ENCODE measurements around the gene SPPL3. TPM values are rescaled to one million over a fixed set of nuclear protein-coding genes. Genes with fewer than 3 reads are reported as not detected.
A peak's percentile ranks its signal among the peaks of the same experiment; 100 is the strongest.

Gene SPPL3
- total and polyA plus RNA-seq, 2 donors from 2014 or later, result 23.8 to 51.9 TPM

DNA sequence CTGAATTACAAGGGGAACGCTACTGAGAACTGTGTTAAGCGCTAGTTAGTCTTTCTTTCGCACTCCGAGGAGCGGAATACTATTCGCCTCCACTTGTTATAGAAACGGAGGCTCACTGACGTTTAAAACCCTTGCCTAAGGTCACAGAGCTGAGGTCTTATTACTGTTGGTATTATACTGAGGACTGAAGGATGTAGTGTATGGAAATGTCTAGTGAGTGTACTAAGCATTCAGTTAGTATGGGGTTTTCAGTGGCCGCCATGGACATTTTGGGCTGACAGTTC is 177.7 kb downstream of the SPPL3 start:
- Histone ChIP-seq H3K9ac (ENCODE audit: low read length in 3 of 3) (peak overlapping the region in 1 of 3 donors; percentile 87), H3K27ac (ENCODE audit: low read depth in 2 of 2, low read length in 2 of 2) (peak overlapping the region; percentile 11 to 70), H3K27me3 (ENCODE audit: control insufficient read depth, insufficient read depth, low read length) (no peaks in the 10 kb centered on the region), H3K4me3 (ENCODE audit: low read length in 3 of 3) (peak overlapping the region in 2 of 3 donors; percentile 48 to 82), H3K36me3 (ENCODE audit: control insufficient read depth in 2 of 3, insufficient read depth in 3 of 3, low read length in 3 of 3) (peaks cover 2 to 23% (median 16%) of the 10 kb centered on the region in 3 donors), H3K4me1 (ENCODE audit: control insufficient read depth in 2 of 3, insufficient read depth in 2 of 3, low read depth in 1 of 3, low read length in 3 of 3) (peaks cover 0 to 11% (median 10%) of the 10 kb centered on the region in 3 donors), H3K9me3 (ENCODE audit: control insufficient read depth in 2 of 3, insufficient read depth in 1 of 3, low read length in 3 of 3) (no peaks in the 10 kb centered on the region)
- intact Hi-C loops (cut with DNase I), result no loop called here
- no peak for FAIRE-seq
- DNase-seq, result no peak
- TF ChIP-seq, protein P1, sequence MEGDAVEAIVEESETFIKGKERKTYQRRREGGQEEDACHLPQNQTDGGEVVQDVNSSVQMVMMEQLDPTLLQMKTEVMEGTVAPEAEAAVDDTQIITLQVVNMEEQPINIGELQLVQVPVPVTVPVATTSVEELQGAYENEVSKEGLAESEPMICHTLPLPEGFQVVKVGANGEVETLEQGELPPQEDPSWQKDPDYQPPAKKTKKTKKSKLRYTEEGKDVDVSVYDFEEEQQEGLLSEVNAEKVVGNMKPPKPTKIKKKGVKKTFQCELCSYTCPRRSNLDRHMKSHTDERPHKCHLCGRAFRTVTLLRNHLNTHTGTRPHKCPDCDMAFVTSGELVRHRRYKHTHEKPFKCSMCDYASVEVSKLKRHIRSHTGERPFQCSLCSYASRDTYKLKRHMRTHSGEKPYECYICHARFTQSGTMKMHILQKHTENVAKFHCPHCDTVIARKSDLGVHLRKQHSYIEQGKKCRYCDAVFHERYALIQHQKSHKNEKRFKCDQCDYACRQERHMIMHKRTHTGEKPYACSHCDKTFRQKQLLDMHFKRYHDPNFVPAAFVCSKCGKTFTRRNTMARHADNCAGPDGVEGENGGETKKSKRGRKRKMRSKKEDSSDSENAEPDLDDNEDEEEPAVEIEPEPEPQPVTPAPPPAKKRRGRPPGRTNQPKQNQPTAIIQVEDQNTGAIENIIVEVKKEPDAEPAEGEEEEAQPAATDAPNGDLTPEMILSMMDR (IDR thresholded peaks at IDR 0.05; ENCODE audit: borderline replicate concordance, extremely low read depth, insufficient read depth), result no peak

DNA sequence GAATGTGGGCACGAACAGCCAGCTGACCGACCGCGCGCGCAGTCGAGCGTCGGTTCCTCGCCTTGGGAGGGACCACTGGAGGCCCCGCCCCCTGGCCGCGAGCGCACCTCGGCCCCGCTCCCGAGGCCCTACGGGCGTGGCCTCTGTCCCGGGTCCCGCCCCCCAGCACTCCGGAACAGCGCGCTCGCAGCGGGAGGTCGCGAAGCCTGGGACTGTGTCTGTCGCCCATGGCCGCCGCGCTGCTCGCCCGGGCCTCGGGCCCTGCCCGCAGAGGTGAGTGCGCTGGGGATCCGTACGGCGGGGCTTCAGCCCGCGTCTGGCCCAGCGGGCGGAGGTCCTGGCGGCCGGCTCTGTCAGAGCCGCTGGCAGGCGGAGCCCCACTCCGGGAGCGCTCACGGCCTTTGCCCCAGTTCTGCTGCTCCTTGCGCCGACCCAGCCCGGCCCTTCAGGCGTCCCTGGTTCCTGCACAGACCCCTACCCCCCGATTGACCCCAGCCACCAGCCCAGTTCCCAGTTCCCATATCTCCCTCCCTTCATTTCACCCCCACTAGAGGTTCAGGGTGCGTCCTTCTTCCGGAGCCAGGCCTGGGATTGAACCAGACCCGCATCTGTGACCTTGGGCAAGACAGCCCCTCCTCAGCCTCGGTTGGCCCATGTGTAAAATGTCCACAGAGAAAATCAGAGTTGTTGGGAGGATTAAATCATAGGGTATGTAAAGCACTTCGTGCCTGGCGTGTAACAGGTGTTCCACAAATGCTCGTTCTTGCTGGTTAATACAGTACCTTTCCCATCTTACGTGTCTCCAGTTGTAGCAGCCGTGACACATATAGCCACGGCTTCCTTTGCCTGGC is 178.3 kb downstream of the SPPL3 start, which contains the start of gene ACADS:
TSS of gene ACADS (plus strand) at position 168 of the 851 bp plus-strand sequence. CDS start at position 228, 60 bp downstream.
- no peaks in the 10 kb centered on the region for H3K27me3 ChIP-seq (ENCODE audit: control insufficient read depth, insufficient read depth, low read length)
- peaks cover 0 to 11% (median 10%) of the 10 kb centered on the region in 3 donors for H3K4me1 ChIP-seq (ENCODE audit: control insufficient read depth in 2 of 3, insufficient read depth in 2 of 3, low read depth in 1 of 3, low read length in 3 of 3)
- peak within 1 kb of the TSS; percentile 39 to 70 for H3K27ac ChIP-seq (ENCODE audit: low read depth in 2 of 2, low read length in 2 of 2)
- intact Hi-C loops (cut with DNase I), result no loop called here
- H3K36me3 ChIP-seq (ENCODE audit: control insufficient read depth in 2 of 3, insufficient read depth in 3 of 3, low read length in 3 of 3), result peaks cover 2 to 28% (median 21%) of the 10 kb centered on the region in 3 donors
- DNase-seq, result peak; percentile 88 to 96 (median 93)
- peak within 1 kb of the TSS; percentile 48 to 82 (median 53) for H3K4me3 ChIP-seq (ENCODE audit: low read length in 3 of 3)
- H3K9ac ChIP-seq (ENCODE audit: low read length in 3 of 3), result peak within 1 kb of the TSS; percentile 35 to 87 (median 38)
- TF ChIP-seq, protein P1 (IDR thresholded peaks at IDR 0.05; ENCODE audit: borderline replicate concordance, extremely low read depth, insufficient read depth), result no peak
- H3K9me3 ChIP-seq (ENCODE audit: control insufficient read depth in 2 of 3, insufficient read depth in 1 of 3, low read length in 3 of 3), result no peaks in the 10 kb centered on the region
- FAIRE-seq, result no peak

DNA sequence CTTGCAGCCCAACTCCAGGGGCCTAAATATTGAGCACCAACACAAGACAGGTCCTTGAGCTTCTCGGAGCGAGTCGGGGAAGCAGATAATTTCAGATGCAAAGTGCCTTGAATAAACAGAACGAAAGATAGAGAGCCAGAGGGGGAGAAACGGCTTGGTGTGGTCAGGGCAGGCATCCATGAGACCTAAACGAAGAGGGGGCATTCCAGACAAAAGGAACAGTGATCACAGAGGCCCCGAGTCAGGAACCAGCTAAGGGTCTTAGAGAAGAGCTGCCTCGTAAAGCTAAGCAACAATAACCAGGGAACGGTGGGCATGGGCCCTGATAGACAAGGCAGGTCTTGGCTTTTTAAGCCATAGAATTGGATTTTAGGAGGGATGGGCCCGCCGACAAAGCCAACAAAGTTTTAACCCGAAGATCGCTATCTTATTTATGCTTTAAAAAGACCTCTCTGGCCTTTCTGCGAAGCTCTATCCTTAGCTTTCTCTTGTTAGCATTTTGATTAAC is 179.0 kb downstream of the SPPL3 start:
- H3K36me3 ChIP-seq (ENCODE audit: control insufficient read depth in 2 of 3, insufficient read depth in 3 of 3, low read length in 3 of 3), result peaks cover 6 to 30% (median 26%) of the 10 kb centered on the region in 3 donors
- H3K27me3 ChIP-seq (ENCODE audit: control insufficient read depth, insufficient read depth, low read length), result no peaks in the 10 kb centered on the region
- TF ChIP-seq, protein P1 (IDR thresholded peaks at IDR 0.05; ENCODE audit: borderline replicate concordance, extremely low read depth, insufficient read depth), result no peak
- intact Hi-C loops (cut with DNase I), result no loop called here
- H3K27ac ChIP-seq (ENCODE audit: low read depth in 2 of 2, low read length in 2 of 2), result peak overlapping the region; percentile 20 to 23
- H3K4me1 ChIP-seq (ENCODE audit: control insufficient read depth in 2 of 3, insufficient read depth in 2 of 3, low read depth in 1 of 3, low read length in 3 of 3), result peaks cover 0 to 12% (median 10%) of the 10 kb centered on the region in 3 donors
- H3K9me3 ChIP-seq (ENCODE audit: control insufficient read depth in 2 of 3, insufficient read depth in 1 of 3, low read length in 3 of 3), result no peaks in the 10 kb centered on the region
- DNase-seq (no peak), FAIRE-seq (no peak)
- peak overlapping the region in 2 of 3 donors; percentile 35 to 87 for H3K9ac ChIP-seq (ENCODE audit: low read length in 3 of 3)
- H3K4me3 ChIP-seq (ENCODE audit: low read length in 3 of 3), result peak overlapping the region; percentile 48 to 82 (median 53)

All from kidney (tissue), 14 donors.